ENCODE results near the gene ADAP2. TPM values are rescaled to one million over a fixed set of nuclear protein-coding genes. Genes with fewer than 3 reads are reported as not detected.
"Not testable (repeated sequence)": the region's sequence is repeated elsewhere in the genome, so short reads cannot be mapped to it uniquely, and the experiment has no call there.

The ADAP2 gene
- total RNA-seq, 2 experiments from 2014 or later = 0.72 to 1.2 TPM

DNA sequence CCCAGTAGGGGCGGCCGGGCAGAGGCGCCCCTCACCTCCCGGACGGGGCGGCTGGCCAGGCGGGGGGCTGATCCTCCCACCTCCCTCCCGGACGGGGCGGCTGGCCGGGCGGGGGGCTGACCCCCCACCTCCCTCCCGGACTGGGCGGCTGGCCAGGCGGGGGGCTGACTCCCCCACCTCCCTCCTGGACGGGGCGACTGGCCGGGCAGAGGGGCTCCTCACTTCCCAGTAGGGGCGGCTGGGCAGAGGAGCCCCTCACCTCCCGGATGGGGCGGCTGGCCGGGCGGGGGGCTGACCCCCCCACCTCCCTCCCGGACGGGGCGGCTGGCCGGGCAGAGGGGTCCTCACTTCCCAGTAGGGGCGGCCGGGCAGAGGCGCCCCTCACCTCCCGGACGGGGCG is 58.2 kb downstream of the ADAP2 start:
- H3K27ac Mint-ChIP-seq; H3K36me3 Mint-ChIP-seq (ENCODE audit: low read depth); H3K27me3 Mint-ChIP-seq; DNase-seq; H3K4me1 Mint-ChIP-seq; H3K9me3 Mint-ChIP-seq (ENCODE audit: low read depth); intact Hi-C loops (cut with DNase I, micrococcal nuclease); ATAC-seq; POLR2A ChIA-PET; CTCF ChIA-PET; H3K4me3 Mint-ChIP-seq: not testable (repeated sequence)

GRCh38 chr17:30981531-30982519 is 60.1 kb downstream of the ADAP2 start:
- intact Hi-C loops (cut with DNase I, micrococcal nuclease) = no loop called here
- Mint-ChIP-seq H3K4me1 (peaks cover 9% of the 10 kb centered on the region), H3K27me3 (no peaks in the 10 kb centered on the region), H3K36me3 (ENCODE audit: low read depth) (peaks cover 6% of the 10 kb centered on the region), H3K27ac (no peak overlapping the region), H3K4me3 (no peak overlapping the region), H3K9me3 (ENCODE audit: low read depth) (no peaks in the 10 kb centered on the region)
- DNase-seq = no peak
- ChIA-PET POLR2A (no interaction called here), CTCF (no interaction called here)
- peak; percentile 58 for ATAC-seq

DNA sequence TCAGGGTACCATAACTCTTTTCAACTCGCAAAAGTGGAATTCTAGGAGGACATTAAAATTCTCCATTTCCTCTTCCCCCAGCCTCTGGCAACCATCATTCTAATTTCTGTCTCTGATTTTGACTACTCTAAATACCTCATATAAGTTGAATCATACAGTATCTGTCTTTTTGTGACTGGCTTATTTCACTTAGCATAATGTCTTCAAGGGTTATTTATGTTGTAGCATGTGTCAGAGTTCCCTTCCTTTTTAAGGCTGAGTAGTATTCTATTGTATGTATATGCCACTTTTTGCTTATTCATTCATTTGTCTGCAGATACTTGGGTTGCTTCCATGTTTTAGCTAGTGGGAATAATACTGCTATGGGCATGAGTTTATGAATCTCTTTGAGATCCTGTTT is 61.1 kb downstream of the ADAP2 start:
- ChIA-PET CTCF (no interaction called here), POLR2A (interaction anchor here (1.0 kb wide), 1 partner anchor 12 kb away, joined by 4 read pairs; the partner anchor contains the start of gene RNF135)
- Mint-ChIP-seq H3K27me3 (no peaks in the 10 kb centered on the region), H3K4me1 (peaks cover 9% of the 10 kb centered on the region), H3K4me3 (no peak overlapping the region), H3K36me3 (ENCODE audit: low read depth) (peaks cover 7% of the 10 kb centered on the region), H3K9me3 (ENCODE audit: low read depth) (no peaks in the 10 kb centered on the region), H3K27ac (no peak overlapping the region)
- intact Hi-C loops (cut with DNase I, micrococcal nuclease) = no loop called here
- no peak for DNase-seq
- peak; percentile 83 for ATAC-seq

DNA sequence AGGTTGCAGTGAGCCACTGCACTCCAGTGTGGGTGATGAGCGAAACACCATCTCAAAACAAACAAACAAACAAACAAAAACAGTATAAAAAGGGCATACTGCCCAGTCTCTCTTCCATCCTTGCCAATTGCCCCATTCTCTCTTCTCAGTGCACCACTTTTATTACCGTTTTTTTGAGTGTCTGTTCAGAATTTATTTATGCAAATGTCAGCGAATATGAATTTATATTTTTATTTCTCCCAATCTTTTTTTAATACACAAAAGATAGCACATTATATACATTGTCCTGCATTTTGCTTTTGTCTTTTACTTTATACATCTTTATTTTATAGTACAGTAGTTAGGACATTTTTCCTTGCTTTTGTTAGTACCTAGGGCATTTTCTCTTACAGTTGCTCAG is 68.7 kb downstream of the ADAP2 start:
- CTCF ChIA-PET = interaction anchor here (0.5 kb wide), 1 partner anchor 572 kb away, joined by 3 read pairs; no protein-coding TSS in a partner anchor
- Mint-ChIP-seq H3K36me3 (ENCODE audit: low read depth) (peaks cover 11% of the 10 kb centered on the region), H3K4me1 (no peaks in the 10 kb centered on the region), H3K9me3 (ENCODE audit: low read depth) (no peaks in the 10 kb centered on the region), H3K4me3 (no peak overlapping the region), H3K27me3 (no peaks in the 10 kb centered on the region), H3K27ac (no peak overlapping the region)
- ATAC-seq (no peak), DNase-seq (no peak)
- POLR2A ChIA-PET = no interaction called here
- intact Hi-C loops (cut with DNase I, micrococcal nuclease) = no loop called here

DNA sequence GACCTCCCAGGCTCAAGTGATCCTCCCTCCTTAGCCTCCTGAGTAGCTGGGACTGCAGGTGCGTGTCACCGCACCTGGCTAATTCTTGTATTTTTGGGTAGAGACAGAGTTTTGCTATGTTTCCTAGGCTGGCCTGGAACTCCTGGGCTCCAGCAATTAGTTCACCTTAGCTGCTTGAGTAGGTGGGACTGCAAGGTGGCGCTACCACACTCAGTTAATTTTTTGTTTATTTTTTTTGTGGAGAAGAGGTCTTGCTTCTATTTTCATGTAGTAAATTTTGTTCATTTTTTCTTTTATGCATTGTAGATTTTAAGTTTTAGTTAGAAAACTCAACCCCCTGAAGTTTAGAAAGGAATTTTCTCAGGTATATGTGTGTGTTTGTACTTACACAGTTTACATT is 70.8 kb downstream of the ADAP2 start:
- H3K36me3 Mint-ChIP-seq (ENCODE audit: low read depth) = peaks cover 6% of the 10 kb centered on the region
- no peaks in the 10 kb centered on the region for H3K9me3 Mint-ChIP-seq (ENCODE audit: low read depth)
- POLR2A ChIA-PET = no interaction called here
- CTCF ChIA-PET = no interaction called here
- no peak for ATAC-seq
- no peak overlapping the region for H3K27ac Mint-ChIP-seq
- DNase-seq = no peak
- no peaks in the 10 kb centered on the region for H3K4me1 Mint-ChIP-seq
- intact Hi-C loops (cut with DNase I, micrococcal nuclease) = no loop called here
- H3K27me3 Mint-ChIP-seq = no peaks in the 10 kb centered on the region
- no peak overlapping the region for H3K4me3 Mint-ChIP-seq

- no peak overlapping the region for H3K4me3 Mint-ChIP-seq
- no peaks in the 10 kb centered on the region for H3K4me1 Mint-ChIP-seq
- H3K27me3 Mint-ChIP-seq = no peaks in the 10 kb centered on the region
- ATAC-seq (no peak), DNase-seq (no peak)
- no peaks in the 10 kb centered on the region for H3K9me3 Mint-ChIP-seq (ENCODE audit: low read depth)
- H3K27ac Mint-ChIP-seq = no peak overlapping the region
- intact Hi-C loops (cut with DNase I, micrococcal nuclease) = no loop called here
- H3K36me3 Mint-ChIP-seq (ENCODE audit: low read depth) = peaks cover 16% of the 10 kb centered on the region
- CTCF ChIA-PET = no interaction called here
- POLR2A ChIA-PET = no interaction called here
Measured at GRCh38 chr17:30995347-30995746, 73.6 kb downstream of the ADAP2 start.

GRCh38 chr17:30996486-30996885 is 74.7 kb downstream of the ADAP2 start:
- Mint-ChIP-seq H3K4me1 (no peaks in the 10 kb centered on the region), H3K9me3 (ENCODE audit: low read depth) (no peaks in the 10 kb centered on the region), H3K36me3 (ENCODE audit: low read depth) (peaks cover 16% of the 10 kb centered on the region), H3K27ac (no peak overlapping the region), H3K4me3 (no peak overlapping the region), H3K27me3 (no peaks in the 10 kb centered on the region)
- intact Hi-C loops (cut with DNase I, micrococcal nuclease) = no loop called here
- CTCF ChIA-PET = no interaction called here
- POLR2A ChIA-PET = no interaction called here
- DNase-seq (no peak), ATAC-seq (no peak)

DNA sequence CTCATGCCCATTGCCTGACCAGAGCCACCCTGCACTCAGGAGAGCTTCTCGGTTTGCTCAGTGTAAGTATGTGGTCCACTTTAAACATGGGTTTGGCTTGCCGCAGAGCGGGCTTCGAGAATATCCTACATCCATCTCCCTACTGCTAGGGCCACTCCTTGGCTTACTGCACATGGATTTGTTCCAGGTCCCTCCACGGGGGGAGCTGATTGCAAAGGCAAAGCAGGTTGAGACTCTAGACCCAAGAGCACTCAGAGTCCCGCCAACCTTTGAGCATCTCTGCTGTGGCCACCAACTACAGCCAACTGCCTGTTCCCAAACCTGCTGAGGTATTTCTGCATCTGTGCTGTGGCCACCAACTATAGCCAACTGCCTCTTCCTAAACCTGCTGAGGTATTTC is 75.5 kb downstream of the ADAP2 start:
- H3K27me3 Mint-ChIP-seq = no peaks in the 10 kb centered on the region
- no peaks in the 10 kb centered on the region for H3K9me3 Mint-ChIP-seq (ENCODE audit: low read depth)
- peaks cover 16% of the 10 kb centered on the region for H3K36me3 Mint-ChIP-seq (ENCODE audit: low read depth)
- ATAC-seq (no peak), DNase-seq (no peak)
- no peak overlapping the region for H3K27ac Mint-ChIP-seq
- intact Hi-C loops (cut with DNase I, micrococcal nuclease) = no loop called here
- no peak overlapping the region for H3K4me3 Mint-ChIP-seq
- CTCF ChIA-PET = no interaction called here
- POLR2A ChIA-PET = no interaction called here
- no peaks in the 10 kb centered on the region for H3K4me1 Mint-ChIP-seq

DNA sequence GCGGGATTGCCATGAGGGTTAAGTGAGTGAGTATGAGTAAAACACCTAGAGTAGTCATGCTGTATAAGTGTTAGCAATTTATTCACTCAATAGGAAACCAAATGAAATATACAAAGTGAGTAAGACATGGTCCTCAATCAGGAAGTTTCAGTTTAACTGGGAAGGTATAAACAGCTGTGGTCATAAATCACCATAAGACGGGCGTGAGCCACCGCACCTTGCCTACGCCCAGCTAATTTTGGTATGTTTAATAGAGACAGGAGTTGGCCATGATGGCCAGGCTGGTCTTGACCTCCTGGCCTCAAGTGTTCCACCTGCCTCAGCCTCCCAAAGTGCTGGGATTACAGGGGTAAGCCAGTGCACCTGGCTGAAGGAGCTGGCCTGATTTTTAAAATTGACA is 76.1 kb downstream of the ADAP2 start:
- DNase-seq (no peak), ATAC-seq (no peak)
- intact Hi-C loops (cut with DNase I, micrococcal nuclease) = no loop called here
- peaks cover 16% of the 10 kb centered on the region for H3K36me3 Mint-ChIP-seq (ENCODE audit: low read depth)
- ChIA-PET POLR2A (no interaction called here), CTCF (no interaction called here)
- no peaks in the 10 kb centered on the region for H3K27me3 Mint-ChIP-seq
- no peaks in the 10 kb centered on the region for H3K9me3 Mint-ChIP-seq (ENCODE audit: low read depth)
- H3K4me3 Mint-ChIP-seq = no peak overlapping the region
- no peak overlapping the region for H3K27ac Mint-ChIP-seq
- H3K4me1 Mint-ChIP-seq = no peaks in the 10 kb centered on the region

DNA sequence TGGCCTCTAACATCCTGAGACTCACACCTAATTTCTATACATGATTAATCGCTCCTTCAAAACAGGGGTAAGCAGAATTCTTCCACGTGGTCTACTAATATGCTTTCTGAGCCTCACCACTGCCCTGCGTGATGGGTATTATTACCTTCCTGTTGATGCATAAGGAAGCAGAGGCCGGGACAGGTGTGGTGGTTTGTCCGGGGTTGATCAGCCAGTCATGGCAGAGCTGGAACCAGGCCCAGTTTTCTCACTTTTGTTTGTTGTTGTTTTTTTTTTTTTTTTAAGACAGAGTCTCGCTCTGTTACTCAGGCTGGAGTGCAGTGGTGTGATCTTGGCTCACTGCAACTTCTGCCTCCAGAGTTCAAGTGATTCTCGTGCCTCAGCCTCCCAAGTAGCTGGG is 80.3 kb downstream of the ADAP2 start:
- ATAC-seq = no peak
- intact Hi-C loops (cut with DNase I, micrococcal nuclease) = no loop called here
- peaks cover 18% of the 10 kb centered on the region for H3K36me3 Mint-ChIP-seq (ENCODE audit: low read depth)
- H3K27ac Mint-ChIP-seq = no peak overlapping the region
- no peaks in the 10 kb centered on the region for H3K27me3 Mint-ChIP-seq
- no peak overlapping the region for H3K4me3 Mint-ChIP-seq
- no peaks in the 10 kb centered on the region for H3K4me1 Mint-ChIP-seq
- ChIA-PET CTCF (no interaction called here), POLR2A (no interaction called here)
- DNase-seq = no peak
- no peaks in the 10 kb centered on the region for H3K9me3 Mint-ChIP-seq (ENCODE audit: low read depth)

DNA sequence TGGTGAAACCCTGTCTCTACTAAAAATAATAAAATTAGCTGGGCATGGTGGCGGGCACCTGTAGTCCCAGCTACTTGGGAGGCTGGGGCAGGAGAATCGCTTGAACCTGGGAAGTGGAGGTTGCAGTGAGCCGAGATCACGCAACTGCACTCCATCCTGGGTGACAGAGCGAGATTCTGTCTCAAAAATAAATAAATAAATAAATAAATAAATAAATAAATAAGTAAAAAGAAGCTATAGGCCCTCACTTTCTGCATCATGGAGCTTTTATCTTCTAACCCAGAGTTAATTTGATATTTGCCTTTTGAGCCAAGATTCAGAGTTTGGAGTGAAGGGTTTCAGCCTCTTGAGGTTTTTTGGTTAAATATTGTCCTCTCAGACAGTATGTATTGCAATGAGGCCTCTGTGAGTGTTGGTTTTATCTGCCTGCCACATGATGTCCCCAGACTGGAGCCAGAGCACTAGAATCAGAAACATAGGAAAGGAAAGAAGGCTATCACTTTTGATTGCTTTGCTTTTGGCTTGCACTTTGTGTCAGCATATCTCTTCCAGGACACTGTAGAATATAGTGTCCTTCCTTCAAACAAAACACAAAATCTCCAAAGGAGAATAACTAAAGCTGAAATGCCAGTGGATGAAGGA is 81.6 kb downstream of the ADAP2 start:
- POLR2A ChIA-PET = no interaction called here
- H3K4me1 Mint-ChIP-seq = peaks cover 6% of the 10 kb centered on the region
- no peaks in the 10 kb centered on the region for H3K9me3 Mint-ChIP-seq (ENCODE audit: low read depth)
- no peak overlapping the region for H3K27ac Mint-ChIP-seq
- CTCF ChIA-PET = interaction anchor here (1.2 kb wide), 1 partner anchor 33 kb away, joined by 3 read pairs; the partner anchor contains the start of gene RNF135
- H3K27me3 Mint-ChIP-seq = no peaks in the 10 kb centered on the region
- no peak overlapping the region for H3K4me3 Mint-ChIP-seq
- ATAC-seq = no peak
- intact Hi-C loops (cut with DNase I, micrococcal nuclease) = no loop called here
- peaks cover 14% of the 10 kb centered on the region for H3K36me3 Mint-ChIP-seq (ENCODE audit: low read depth)
- no peak for DNase-seq

DNA sequence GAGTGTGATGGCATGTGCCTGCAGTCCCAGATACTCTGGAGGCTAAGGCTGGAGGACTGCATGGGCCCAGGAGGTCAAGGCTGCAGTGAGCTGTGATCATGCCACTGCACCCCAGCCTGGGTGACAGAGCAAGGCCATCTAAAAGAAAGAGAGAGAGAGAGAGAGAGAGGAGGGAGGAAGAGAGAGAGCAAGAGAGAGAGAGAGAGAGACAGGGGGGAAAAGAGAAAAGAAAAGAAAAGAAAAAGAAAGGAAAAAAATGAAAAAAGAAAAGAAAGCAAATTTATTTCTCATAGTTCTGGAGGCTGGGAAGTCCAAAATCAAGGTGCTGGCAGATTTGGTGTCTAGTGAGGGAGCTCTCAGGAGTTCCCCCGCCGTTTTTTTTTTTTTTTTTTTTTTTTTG is 82.4 kb downstream of the ADAP2 start:
- ChIA-PET POLR2A (no interaction called here), CTCF (interaction anchor here (0.7 kb wide), 1 partner anchor 85 kb away, joined by 4 read pairs; no protein-coding TSS in a partner anchor)
- Mint-ChIP-seq H3K36me3 (ENCODE audit: low read depth) (peaks cover 7% of the 10 kb centered on the region), H3K4me1 (peaks cover 10% of the 10 kb centered on the region), H3K4me3 (no peak overlapping the region), H3K27me3 (no peaks in the 10 kb centered on the region), H3K9me3 (ENCODE audit: low read depth) (no peaks in the 10 kb centered on the region), H3K27ac (no peak overlapping the region)
- DNase-seq (no peak), ATAC-seq (no peak)
- intact Hi-C loops (cut with DNase I, micrococcal nuclease) = no loop called here

All from activated CD4-positive, alpha-beta T cell treated with anti-CD3 and anti-CD28 coated beads for 36 hours (primary cell).